DMS153 treated with DMSO at 0.1 percent for 48 hours (cell line): ENCODE results near the gene UNC5A.

Source experiments
- DNase-seq: peaks from one replicate; lab custom pipeline; 2025; ENCODE audit not compliant: unreplicated experiment; lab: John Stamatoyannopoulos, UW

The UNC5A gene

GRCh38 chr5:176810081-176810597, at the start of gene UNC5A:
TSS of gene UNC5A (plus strand) at chr5:176810559. CDS start at chr5:176810751, 192 bp downstream.
- no peak for DNase-seq

GRCh38 chr5:176761755-176762154, 48.6 kb upstream of the UNC5A start:
- no peak for DNase-seq

GRCh38 chr5:176762489-176762888, 47.9 kb upstream of the UNC5A start:
- DNase-seq: no peak

GRCh38 chr5:176765687-176766086, 44.7 kb upstream of the UNC5A start:
- no peak for DNase-seq

GRCh38 chr5:176768174-176768970, 42.0 kb upstream of the UNC5A start:
- DNase-seq: no peak

GRCh38 chr5:176769911-176770310, 40.4 kb upstream of the UNC5A start:
- DNase-seq: no peak

- no peak for DNase-seq
Observed at GRCh38 chr5:176770431-176770830, 39.9 kb upstream of the UNC5A start.

- no peak for DNase-seq
Observed at GRCh38 chr5:176771102-176771845, 39.1 kb upstream of the UNC5A start.

- DNase-seq: no peak
Observed at GRCh38 chr5:176772271-176773210, 37.8 kb upstream of the UNC5A start.

GRCh38 chr5:176773408-176774035, 36.8 kb upstream of the UNC5A start:
- DNase-seq: no peak

- no peak for DNase-seq
Observed at GRCh38 chr5:176774216-176775171, 35.9 kb upstream of the UNC5A start.

- DNase-seq: no peak
Observed at GRCh38 chr5:176775409-176775808, 35.0 kb upstream of the UNC5A start.

- DNase-seq: no peak
Observed at GRCh38 chr5:176776141-176776865, 34.1 kb upstream of the UNC5A start.

- DNase-seq: no peak
Observed at GRCh38 chr5:176776916-176777315, 33.4 kb upstream of the UNC5A start.

GRCh38 chr5:176778921-176779465, 31.4 kb upstream of the UNC5A start:
- DNase-seq: no peak

GRCh38 chr5:176779537-176779936, 30.8 kb upstream of the UNC5A start:
- no peak for DNase-seq

GRCh38 chr5:176780176-176781053, 29.9 kb upstream of the UNC5A start:
- no peak for DNase-seq

- DNase-seq: no peak
Observed at GRCh38 chr5:176781054-176781375, 29.3 kb upstream of the UNC5A start.
